NCI-H1694 (cell line): ENCODE data around the gene CHKB.
A peak's percentile ranks its signal among the peaks of the same experiment; 100 is the strongest.

Experiments
- DNase-seq: peaks from one replicate; lab custom pipeline; 2025; lab: John Stamatoyannopoulos, UW

CHKB gene

DNA sequence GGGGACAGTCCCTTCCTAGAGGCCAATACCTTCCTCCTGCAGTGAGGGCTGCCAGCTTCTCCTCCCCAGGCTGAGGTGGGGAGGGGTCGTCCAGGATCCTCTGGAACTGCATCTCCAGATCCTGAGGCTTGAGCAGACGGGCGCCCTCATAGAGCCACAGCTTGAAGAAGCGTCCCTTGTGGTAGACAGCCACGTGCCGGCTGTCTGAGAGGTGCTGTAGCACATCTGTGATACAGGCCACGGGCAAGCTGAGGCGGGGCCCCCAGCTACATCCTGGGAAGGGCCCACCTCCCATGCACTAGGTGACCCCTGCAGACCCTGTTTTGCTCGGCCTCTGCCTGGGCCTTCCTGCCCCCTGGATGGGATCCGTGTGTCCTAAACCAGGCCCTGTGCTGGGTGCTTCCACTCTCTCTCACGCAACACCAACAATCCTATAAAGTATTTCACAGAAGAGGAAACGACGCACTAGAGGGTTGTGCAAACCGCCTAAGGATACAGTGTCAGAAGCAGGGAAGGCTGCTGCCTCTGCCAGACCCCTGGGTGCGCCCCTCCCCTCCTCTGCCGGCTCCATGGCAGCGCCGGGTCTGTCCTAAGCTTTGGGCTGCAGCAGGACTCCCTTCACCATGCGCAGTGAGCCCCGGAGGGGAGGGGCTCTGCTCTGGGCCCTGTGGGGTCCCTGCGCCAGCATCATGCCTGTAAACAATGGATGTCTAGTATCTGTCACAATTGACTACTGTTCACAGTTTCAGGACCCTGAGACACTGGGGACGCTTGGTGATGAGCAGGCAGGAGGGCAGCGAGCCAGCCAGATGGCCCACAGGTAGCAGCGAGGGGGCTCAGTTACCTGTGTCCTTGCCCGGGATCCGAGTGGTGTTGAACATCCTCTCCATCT is 8.9 kb downstream of the CHKB start:
- no peak for DNase-seq

DNA sequence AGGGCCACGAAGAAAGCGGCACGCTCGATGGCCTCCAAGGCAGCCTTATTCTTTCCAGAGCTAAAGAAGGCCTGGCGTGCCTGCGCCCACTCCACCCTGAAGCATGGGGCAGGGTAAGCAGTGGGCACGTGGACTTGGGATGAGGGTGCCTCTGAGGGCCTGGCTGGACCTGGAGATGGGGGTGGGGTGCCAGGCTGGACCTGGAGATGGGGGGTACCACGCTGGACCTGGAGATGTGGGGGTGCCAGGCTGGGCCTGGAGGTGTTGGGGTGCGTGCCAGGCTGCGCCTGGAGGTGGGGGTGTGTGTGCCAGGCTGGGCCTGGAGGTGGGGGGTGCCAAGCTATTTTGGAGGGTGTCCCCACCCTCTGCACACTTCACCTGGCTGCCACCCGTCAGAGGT is 9.7 kb downstream of the CHKB start:
- no peak for DNase-seq

DNA sequence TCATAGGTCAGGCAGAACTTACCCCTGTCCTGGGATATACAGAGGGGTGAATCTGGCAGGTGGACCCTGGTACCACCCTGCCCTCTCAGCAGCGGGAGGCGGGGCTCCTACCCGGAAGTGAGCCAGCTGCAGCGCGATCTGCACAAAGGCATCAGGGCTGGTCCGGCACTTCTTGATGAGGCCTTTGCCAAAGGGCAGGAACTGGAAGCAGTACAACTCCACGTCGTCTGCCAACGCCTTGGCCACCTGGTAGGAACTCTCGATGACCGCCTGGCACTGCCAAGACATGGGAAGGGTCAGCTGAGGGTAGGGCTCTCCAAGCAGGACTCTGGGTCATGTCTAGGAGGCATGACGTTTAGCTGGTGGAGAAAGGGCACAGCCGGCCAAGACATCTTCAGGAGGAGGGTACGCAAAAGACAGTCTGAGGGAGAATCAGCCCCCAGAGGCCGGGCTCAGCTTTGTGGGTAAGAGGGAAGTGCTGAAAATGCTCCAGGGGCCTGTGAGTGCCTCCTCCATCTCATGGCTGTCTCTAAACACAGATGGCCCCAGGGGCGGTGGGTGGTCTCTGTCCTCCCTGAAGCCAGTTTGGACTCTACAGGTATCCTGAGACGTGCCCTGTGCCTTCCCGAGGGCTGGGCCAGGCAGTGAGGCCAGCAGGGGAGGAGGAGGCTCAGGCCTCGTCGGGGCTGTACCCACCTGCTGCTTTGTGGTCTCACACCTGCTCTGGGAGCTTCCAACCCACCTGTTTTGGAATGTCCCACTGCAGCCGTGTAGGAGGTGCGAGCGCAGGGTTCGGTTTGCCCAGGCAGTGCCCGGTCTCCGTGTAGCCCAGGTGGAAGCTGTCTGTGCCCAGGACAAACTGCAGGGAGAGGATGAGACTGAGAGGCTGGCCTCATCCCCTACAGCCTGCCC is 11.1 kb downstream of the CHKB start:
- DNase-seq, result no peak

DNA sequence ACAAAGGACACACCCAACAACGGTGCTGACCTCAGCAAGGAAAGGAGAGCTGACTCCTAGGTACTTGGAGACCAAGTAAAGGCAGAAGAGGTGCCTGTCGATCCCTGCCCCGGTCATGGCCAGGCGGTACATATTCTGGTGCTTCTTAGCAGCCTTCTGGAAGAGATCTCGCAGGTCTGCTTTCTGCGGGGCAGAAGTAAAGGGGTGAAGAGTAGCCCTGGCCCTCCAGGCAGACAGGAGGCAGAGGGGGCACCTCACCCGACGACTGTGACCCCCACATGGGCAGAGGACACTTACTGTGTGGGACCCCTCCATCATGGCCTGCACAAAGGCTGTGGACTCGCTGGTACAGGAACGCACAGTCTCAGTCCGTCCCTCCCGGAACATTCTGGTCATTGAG is 11.8 kb downstream of the CHKB start:
- no peak for DNase-seq

DNA sequence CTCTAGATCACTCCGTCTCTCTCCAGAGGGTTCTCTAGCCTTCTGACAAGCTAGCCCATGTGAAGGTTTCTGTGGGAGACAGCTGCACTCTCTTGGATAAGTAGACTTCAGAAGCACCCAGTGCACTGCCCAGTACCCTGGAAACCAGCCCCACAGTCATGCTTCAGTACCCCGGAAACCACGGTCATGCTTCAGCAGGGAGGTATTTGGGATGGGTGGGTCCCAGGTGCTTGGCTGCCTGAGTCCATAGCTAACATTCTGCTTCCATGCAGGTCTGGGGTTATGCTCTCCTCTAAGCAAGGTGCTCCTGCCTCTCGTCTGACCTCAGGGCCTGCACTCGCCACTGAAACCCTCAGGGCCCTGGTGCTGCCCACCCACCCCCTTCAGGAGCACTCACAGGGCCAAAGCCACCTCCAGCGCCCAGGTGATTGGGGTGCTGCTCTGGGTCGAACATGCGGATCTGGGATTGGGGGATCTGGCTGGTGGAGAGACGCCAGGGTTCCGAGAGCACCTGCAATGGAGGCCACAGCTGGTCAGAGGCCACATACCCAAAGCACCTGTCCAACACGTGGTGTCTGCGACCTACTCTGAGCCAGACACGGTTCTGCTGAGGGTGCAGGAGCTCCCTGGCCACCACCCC is 12.6 kb downstream of the CHKB start:
- DNase-seq, result no peak

DNA sequence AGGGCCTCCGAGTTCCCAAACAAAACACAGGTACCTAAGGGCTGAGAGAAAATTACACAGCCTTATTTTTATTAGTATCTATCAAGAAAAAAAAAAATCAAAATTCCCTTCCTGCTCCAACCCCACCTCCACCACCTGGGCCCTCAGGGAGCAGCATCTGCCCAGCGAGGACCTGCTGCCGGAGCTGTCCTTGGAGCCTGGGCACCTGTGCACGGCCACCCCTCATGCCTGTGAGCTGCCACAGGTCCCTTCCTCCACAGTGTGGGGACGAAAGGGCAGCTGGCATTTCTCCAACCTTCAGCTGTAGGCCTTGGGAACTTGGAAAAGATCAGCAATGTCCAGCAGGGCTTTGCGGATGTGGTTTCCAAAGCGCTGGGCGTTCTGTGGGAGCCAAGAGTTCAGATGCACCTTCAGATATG is 13.6 kb downstream of the CHKB start:
- no peak for DNase-seq

DNA sequence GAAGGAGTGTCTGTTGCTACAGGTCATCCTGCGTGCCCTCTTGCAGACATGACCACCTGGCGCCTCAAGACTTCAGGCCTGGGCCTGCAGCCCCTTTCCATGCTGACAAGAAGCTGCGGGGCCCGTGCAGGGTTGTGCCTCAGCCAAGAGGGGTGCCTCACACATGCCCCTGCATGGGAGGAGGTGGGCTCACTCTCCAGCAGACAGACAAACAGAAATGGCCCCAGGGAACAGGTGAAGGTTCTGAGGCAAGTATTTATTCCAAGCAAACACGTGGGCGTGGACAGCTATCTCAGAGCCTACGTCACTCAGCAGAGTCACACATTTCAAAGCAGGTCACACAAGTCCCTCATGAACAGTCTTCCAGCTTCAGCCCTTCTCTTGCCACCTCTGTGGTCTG is 14.0 kb downstream of the CHKB start:
- no peak for DNase-seq

DNA sequence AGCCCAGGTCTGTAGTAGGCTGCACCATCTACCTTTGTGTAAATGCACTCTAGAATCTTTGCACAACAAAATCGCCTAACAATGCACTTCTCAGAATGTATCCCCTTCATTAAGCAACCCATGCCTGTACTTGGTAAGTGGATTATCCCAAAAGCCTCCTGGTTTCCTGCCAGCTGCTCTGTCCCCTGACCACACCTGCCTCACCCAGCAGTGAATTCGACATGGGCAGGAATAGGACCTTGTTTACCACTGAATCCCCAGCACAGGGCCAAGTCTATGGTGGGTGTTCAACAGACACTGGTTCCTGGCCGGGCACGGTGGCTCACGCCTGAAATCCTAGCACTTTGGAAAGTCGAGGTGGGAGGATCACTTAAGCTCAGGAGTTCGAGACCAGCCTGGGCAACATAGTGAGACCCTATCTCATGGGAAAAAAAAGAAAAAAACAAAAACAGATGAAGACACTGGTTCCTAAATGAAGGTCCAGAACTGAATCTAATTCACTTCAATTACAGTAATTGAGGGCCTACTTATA is 14.9 kb downstream of the CHKB start:
- no peak for DNase-seq

DNA sequence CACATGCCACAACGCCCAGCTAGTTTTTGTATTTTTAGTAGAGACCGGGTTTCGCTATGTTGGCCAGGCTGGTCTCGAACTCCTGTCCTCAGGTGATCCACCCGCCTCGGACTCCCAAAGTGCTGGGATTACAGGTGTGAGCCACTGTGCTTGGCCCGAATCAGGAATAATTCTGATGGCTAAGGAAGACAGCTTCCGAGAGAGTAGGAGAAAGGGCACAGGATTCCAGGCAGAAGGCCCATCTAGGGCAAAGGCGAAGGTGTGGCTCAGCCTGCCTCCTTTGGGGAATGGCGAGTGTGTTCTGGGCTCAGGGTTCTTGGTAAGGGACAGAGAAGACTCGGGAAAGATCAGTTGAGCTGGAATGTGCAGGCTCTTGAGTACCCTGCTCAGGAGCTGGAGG is 18.4 kb downstream of the CHKB start:
- DNase-seq, result no peak

DNA sequence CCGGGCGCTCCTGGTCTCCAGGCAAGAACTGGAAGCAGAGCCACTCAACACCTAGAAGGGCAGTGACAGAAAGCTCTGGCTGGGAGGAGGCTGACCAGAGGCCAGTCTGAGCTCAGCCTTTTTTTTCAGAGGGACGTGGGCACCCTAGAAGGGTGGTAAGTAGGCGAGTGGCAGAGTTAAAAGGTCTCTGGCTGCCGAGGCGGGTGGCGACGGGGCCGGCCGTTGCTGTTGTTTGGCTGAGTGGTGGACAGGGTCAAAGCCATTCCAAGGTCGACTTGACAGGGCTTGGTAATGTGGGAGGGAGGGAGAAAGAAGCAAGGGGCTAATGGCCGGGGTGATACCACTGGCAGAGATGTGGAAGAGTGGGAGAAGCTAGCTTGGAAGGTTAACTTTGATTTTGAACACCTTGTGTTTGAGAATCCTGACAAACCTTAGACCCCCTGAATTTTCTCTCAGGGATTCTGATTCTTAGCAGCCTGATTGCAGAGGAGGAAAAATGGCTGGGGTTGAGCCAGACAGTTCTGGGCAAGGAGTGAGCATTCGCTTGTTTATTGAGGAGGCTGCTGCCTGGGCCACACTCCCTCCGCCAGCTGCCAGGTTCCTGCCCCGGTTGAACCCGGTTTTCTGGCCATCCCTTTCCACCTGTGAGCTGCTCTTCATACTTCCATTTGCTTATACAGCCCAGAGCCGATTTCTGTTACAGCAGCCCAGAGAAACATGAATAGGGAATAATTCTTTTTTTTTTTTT is 19.1 kb downstream of the CHKB start:
- no peak for DNase-seq

DNA sequence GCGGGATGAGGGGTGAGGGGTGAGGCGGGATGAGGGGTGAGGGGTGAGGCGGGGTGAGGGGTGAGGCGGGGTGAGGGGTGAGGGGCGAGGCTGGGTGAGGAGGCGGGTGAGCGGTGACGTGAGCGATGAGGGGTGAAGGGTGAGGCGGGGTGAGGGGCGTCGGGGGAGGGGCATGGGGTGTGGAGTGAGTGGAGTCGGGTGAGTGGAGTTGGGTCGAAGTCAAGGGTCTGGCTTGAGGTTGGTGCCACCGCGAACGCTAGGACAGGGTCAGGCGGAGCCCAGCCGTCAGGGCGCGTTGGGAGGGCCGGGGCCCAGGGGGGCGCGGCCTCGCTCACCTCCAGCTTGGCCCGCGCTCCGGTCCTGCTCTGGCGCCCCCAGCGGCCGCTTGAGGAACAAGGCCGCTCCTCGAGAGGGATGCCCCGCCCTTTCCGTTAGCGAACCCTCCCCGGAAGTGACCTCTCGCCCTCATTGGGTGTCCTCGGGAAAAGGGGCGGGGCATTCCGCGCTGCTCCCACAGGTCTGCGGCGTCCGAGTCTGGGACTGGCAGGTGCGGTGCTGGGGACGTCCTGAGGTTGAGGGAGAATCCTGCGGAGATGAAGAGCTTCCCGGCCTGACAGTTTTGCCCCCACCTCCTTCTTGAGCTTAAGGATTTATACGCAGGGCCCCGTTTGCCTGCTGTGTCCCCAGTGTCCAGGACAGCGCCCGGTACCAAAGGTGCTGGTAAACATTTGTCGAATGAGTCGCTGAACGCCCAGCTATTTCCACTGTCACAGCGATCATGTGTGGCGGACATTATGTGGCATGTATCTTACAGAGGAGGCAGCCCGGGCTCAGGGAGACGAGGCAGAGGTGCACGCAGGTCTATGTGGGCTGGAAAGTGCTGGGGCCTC is 19.9 kb downstream of the CHKB start, which contains the start of gene SYCE3:
Gene SYCE3 (minus strand): TSS at position 397 of the 890 bp plus-strand sequence. CDS start 6,514 bp downstream, outside the sequence.
- DNase-seq, result peak; percentile 95

DNA sequence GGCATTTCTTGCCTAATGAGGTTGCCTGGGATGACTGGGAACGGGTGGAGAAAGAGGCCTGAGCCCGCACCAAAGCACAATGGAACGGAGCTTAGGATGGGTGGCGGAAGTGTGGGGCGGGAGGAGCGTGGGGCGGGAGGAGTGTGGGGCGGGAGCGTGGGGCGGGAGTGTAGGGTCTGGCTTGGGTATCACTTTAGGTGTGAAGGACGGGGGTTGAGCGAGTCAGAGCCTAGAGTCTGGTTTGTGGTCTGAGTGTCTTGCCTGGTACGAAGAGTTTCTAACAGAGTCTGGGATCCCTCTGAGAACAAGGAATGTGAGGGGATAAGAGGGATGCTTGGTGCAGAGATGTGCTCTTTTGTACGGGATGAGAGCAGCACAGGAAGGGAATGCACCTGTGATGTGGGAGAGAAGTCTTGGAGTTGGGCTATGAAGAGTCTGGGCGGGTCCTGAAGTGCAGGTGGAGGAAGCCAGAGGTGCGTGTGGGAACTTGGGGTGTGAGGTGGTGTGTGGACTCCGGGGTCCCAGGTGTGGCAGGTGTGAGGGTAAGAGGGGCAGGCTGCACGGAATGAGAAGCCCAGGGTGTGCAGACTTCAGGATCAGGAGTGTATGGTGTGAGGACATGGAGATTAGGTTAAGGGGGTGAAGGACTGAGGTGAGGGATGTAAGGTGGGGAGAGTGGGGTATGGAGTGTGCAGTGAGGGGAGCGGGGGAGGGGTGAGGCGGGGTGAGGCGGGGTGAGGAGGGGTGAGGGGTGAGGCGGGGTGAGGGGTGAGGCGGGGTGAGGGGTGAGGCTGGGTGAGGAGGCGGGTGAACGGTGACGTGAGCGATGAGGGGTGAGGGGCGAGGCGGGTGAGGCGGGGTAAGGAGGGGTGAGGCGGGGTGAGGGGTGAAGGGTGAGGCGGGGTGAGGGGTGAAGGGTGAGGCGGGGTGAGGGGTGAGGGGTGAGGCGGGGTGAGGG is 21.0 kb downstream of the CHKB start:
- no peak for DNase-seq

DNA sequence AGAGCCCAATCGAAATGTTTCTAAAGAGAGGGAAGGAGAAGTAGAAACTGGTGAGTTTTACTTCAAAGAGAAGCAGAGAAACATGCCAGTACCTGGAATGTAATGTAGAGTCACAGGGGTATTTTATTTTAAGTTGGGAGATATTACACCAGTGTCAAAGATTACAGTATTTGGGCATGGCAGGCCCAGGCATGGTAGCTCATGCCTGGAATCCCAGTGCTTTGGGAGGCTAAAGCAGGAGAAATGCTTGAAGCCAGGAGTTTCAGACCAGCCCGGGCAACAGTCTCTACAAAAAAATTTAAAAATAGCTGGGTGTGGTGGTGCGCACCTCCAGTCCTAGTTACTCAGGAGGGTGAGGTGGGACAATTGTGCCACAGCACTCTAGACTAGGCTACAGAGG is 22.6 kb downstream of the CHKB start:
- DNase-seq, result no peak

DNA sequence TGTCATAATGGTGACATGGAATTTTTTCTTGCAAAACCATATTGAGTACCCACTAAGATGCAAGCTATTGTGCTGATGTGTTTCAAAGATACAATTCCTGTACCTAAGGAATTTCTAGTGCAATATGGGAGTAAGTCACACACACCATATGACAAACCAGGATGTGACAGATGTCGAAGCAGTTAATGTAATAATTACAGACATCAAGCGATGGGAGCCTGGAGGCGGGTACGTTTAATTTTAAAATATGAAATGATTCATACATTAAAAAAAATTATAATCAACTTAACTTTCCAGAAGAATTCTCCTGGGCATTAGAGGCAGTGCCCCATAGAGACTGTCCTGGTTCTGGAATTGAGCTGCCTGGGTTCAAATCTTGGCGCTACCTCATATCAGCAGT is 25.9 kb downstream of the CHKB start:
- peak; percentile 54 for DNase-seq

DNA sequence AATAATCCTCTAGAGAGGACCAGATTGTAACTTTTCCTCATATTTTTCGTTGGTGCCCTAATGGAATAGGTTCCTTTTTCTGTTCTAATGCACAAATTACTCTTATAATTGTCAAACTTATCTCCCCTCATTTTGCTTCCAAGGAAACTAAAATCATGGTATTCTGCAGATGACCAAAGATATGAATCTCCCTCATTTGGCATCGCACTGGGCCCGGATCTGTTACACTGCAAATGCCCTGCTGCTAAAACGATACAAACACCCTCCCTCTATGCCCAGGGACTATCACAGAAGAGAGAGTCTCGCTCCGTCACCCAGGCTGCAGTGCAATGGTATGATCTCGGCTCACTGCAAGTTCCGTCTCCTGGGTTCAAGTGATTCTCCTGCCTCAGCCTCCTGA is 29.3 kb downstream of the CHKB start:
- DNase-seq, result no peak

DNA sequence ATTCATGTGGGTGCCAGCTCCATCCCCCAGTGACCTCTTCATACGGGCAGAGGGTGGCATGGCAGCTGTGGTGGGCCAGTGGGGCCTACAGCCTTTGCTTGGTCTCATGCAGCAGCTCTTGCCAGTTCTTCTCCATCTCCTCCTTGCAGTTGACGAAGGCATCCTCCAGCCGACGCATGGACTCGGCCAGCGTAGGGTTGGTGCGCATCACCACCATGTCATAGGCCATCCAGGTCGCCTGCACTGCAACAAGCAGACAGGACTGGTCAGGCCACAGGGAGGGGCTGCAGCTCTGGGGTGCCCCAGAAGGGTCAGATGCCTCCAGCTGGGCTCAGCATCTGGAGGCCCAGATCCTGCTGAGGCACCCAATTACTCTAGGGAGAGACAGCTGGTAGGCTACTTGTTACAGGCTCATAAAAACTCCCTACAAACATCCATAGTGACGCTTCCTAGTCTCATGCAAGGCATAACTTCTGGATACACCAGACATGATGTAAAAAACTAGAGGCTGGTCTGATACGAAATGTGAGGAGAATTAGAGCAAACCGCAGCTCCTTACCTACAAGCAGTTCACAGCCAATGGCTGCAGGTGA is 31.4 kb downstream of the CHKB start:
- no peak for DNase-seq

DNA sequence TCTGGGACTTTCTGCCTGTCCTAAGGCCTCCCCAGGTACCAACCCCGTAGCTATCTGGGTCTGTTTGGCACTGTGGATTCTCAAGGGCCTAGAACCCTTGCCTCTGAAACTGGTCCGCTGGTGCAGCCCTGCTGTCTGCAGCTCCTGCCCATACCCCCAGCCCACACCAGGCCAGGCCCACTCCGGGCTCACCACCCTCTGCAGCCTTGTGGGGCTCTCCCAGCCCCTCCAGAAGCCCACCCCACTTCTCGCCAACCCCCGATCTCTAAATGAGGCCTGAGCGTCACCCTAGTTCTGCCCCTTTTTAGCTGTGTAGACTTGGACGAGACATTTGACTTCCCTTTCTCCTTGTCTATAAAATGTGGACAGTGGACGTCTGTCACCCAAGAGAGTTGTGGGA is 32.3 kb downstream of the CHKB start:
- no peak for DNase-seq

DNA sequence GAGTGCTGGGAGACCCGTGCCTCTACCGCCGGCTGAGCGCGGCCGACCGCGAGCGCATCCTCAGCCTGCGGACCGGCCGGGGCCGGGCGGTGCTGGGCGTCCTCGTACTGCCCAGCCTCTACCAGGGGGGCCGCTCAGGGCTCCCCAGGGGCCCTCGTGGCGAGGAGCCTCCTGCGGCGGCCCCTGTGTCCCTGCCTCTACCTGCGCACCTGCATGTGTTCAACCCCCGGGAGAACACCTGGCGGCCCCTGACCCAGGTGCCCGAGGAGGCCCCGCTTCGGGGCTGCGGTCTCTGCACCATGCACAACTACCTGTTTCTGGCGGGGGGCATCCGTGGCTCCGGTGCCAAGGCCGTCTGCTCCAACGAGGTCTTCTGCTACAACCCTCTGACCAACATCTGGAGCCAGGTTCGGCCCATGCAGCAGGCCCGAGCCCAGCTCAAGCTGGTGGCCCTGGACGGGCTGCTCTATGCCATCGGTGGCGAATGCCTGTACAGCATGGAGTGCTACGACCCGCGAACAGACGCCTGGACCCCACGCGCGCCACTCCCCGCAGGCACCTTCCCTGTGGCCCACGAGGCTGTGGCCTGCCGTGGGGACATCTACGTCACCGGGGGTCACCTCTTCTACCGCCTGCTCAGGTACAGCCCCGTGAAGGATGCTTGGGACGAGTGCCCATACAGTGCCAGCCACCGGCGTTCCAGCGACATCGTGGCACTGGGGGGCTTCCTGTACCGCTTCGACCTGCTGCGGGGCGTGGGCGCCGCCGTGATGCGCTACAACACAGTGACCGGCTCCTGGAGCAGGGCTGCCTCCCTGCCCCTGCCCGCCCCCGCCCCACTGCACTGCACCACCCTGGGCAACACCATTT is 33.5 kb downstream of the CHKB start:
- DNase-seq, result no peak
